ENCODE measurements around the gene OGFOD3.
"Not testable (repeated sequence)": the region's sequence is repeated elsewhere in the genome, so short reads cannot be mapped to it uniquely, and the experiment has no call there.

OGFOD3 gene
- total RNA-seq: 14.7 to 35.7 reads per million in 2 donors

GRCh38 chr17:82418001-82418986, at the start of gene OGFOD3, which contains the start of gene HEXD:
OGFOD3 (minus strand) TSS chr17:82418586; CDS start chr17:82418485, 101 bp downstream.
HEXD (plus strand) TSS chr17:82418347; CDS start chr17:82419800, 1,453 bp downstream.
- peak; percentile 78 for DNase-seq

GRCh38 chr17:82465023-82465603, 46.7 kb upstream of the OGFOD3 start:
- DNase-seq: no peak

GRCh38 chr17:82464567-82464929, 46.2 kb upstream of the OGFOD3 start:
- no peak for DNase-seq

- no peak for DNase-seq
Measured at GRCh38 chr17:82463925-82464566, 45.7 kb upstream of the OGFOD3 start.

- no peak for DNase-seq
Measured at GRCh38 chr17:82463391-82463790, 45.0 kb upstream of the OGFOD3 start.

GRCh38 chr17:82461827-82462524, 43.6 kb upstream of the OGFOD3 start:
- DNase-seq: no peak

- DNase-seq: not testable (repeated sequence)
Measured at GRCh38 chr17:82459936-82460335, 41.5 kb upstream of the OGFOD3 start.

GRCh38 chr17:82458885-82459424, 40.6 kb upstream of the OGFOD3 start:
- DNase-seq: peak; percentile 10

GRCh38 chr17:82458179-82458884, 39.9 kb upstream of the OGFOD3 start, which contains the start of gene NARF:
NARF (plus strand) TSS chr17:82458741; CDS start chr17:82458804, 63 bp downstream.
- DNase-seq: peak; percentile 92

- no peak for DNase-seq
Measured at GRCh38 chr17:82457929-82458178, 39.5 kb upstream of the OGFOD3 start.

- no peak for DNase-seq
Measured at GRCh38 chr17:82457073-82457928, 38.9 kb upstream of the OGFOD3 start.

- DNase-seq: not testable (repeated sequence)
Measured at GRCh38 chr17:82453706-82454105, 35.3 kb upstream of the OGFOD3 start.

GRCh38 chr17:82453151-82453550, 34.8 kb upstream of the OGFOD3 start:
- not testable (repeated sequence) for DNase-seq

- DNase-seq: no peak
Measured at GRCh38 chr17:82452162-82452561, 33.8 kb upstream of the OGFOD3 start.

GRCh38 chr17:82450357-82451106, 32.1 kb upstream of the OGFOD3 start, which contains the start of gene CYBC1:
CYBC1 (minus strand) TSS chr17:82450752; CDS start chr17:82449254, 1,498 bp downstream.
- peak; percentile 96 for DNase-seq

- peak; percentile 12 for DNase-seq
Measured at GRCh38 chr17:82449883-82450356, 31.5 kb upstream of the OGFOD3 start.

- peak; percentile 67 for DNase-seq
Measured at GRCh38 chr17:82449131-82449882, 30.9 kb upstream of the OGFOD3 start.

GRCh38 chr17:82447876-82448275, 29.5 kb upstream of the OGFOD3 start:
- no peak for DNase-seq

GRCh38 chr17:82446649-82447048, 28.3 kb upstream of the OGFOD3 start:
- no peak for DNase-seq

Data from T-helper 9 cell (primary cell).